ENCODE measurements around the gene PATL2.
A peak's percentile ranks its signal among the peaks of the same experiment; 100 is the strongest.

The PATL2 gene

GRCh38 chr15:44666210-44667038 lies 44.7 kb downstream of the PATL2 start:
- Histone ChIP-seq H3K36me3 (replicated peaks) (no peaks in the 10 kb centered on the region), H3K27me3 (replicated peaks) (no peaks in the 10 kb centered on the region), H3K27ac (no peak overlapping the region), H3K4me3 (ENCODE audit: low read depth, low read length) (no peak overlapping the region)
- TF ChIP-seq, protein P1, sequence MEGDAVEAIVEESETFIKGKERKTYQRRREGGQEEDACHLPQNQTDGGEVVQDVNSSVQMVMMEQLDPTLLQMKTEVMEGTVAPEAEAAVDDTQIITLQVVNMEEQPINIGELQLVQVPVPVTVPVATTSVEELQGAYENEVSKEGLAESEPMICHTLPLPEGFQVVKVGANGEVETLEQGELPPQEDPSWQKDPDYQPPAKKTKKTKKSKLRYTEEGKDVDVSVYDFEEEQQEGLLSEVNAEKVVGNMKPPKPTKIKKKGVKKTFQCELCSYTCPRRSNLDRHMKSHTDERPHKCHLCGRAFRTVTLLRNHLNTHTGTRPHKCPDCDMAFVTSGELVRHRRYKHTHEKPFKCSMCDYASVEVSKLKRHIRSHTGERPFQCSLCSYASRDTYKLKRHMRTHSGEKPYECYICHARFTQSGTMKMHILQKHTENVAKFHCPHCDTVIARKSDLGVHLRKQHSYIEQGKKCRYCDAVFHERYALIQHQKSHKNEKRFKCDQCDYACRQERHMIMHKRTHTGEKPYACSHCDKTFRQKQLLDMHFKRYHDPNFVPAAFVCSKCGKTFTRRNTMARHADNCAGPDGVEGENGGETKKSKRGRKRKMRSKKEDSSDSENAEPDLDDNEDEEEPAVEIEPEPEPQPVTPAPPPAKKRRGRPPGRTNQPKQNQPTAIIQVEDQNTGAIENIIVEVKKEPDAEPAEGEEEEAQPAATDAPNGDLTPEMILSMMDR (IDR thresholded peaks at IDR 0.05; ENCODE audit: low read depth, low read length, missing control alignments), result no peak
- in situ Hi-C loops (cut with HindIII; ENCODE audit: low pct_ligation_motif_present, low sequenced_read_pairs), result no loop called here
- no peak for DNase-seq

- in situ Hi-C loops (cut with HindIII; ENCODE audit: low pct_ligation_motif_present, low sequenced_read_pairs), result no loop called here
- Histone ChIP-seq H3K27me3 (replicated peaks) (no peaks in the 10 kb centered on the region), H3K4me3 (ENCODE audit: low read depth, low read length) (peak within 1 kb of the TSS; percentile 91), H3K36me3 (replicated peaks) (peaks cover 7% of the 10 kb centered on the region), H3K27ac (peak within 1 kb of the TSS; percentile 88)
- DNase-seq, result peak; percentile 98
- TF ChIP-seq, protein P1 (IDR thresholded peaks at IDR 0.05; ENCODE audit: low read depth, low read length, missing control alignments), result peak; percentile 94
Measured at GRCh38 chr15:44663410-44664308, 47.5 kb downstream of the PATL2 start, which contains the start of gene SPG11. TSS of gene SPG11 (minus strand) at chr15:44663662. CDS start at chr15:44663647, 15 bp downstream.

- TF ChIP-seq, protein P1 (IDR thresholded peaks at IDR 0.05; ENCODE audit: low read depth, low read length, missing control alignments), result no peak
- H3K27ac ChIP-seq, result peak overlapping the region; percentile 88
- in situ Hi-C loops (cut with HindIII; ENCODE audit: low pct_ligation_motif_present, low sequenced_read_pairs), result no loop called here
- peaks cover 8% of the 10 kb centered on the region for H3K36me3 ChIP-seq (replicated peaks)
- H3K27me3 ChIP-seq (replicated peaks), result no peaks in the 10 kb centered on the region
- H3K4me3 ChIP-seq (ENCODE audit: low read depth, low read length), result peak overlapping the region; percentile 91
- peak; percentile 31 for DNase-seq
Measured at GRCh38 chr15:44662478-44663409, 48.4 kb downstream of the PATL2 start.

GRCh38 chr15:44661576-44661975 lies 49.5 kb downstream of the PATL2 start:
- Histone ChIP-seq H3K27me3 (replicated peaks) (no peaks in the 10 kb centered on the region), H3K27ac (no peak overlapping the region), H3K4me3 (ENCODE audit: low read depth, low read length) (no peak overlapping the region), H3K36me3 (replicated peaks) (peaks cover 9% of the 10 kb centered on the region)
- in situ Hi-C loops (cut with HindIII; ENCODE audit: low pct_ligation_motif_present, low sequenced_read_pairs), result no loop called here
- TF ChIP-seq, protein P1 (IDR thresholded peaks at IDR 0.05; ENCODE audit: low read depth, low read length, missing control alignments), result no peak
- DNase-seq, result no peak

DNA sequence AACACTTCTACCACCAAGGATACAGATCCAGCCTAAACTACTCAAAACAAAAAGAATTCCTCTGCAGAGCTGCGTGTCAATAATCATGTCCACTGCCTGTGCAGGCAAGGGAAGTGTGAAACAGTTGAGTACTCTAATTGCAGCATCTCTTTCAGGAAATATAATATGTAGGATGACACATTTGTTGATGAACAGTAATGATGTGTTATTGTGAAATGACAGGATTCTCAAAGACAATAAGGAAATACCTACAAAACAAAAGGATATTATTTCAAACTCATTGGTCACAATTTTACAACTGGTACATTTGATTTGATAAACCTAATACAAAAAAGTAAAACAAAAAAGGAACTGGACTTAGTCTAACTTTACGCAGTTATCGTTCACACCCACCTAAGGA lies 52.1 kb downstream of the PATL2 start:
- no peak overlapping the region for H3K27ac ChIP-seq
- DNase-seq, result no peak
- in situ Hi-C loops (cut with HindIII; ENCODE audit: low pct_ligation_motif_present, low sequenced_read_pairs), result no loop called here
- no peaks in the 10 kb centered on the region for H3K27me3 ChIP-seq (replicated peaks)
- no peak overlapping the region for H3K4me3 ChIP-seq (ENCODE audit: low read depth, low read length)
- peaks cover 10% of the 10 kb centered on the region for H3K36me3 ChIP-seq (replicated peaks)
- TF ChIP-seq, protein P1 (IDR thresholded peaks at IDR 0.05; ENCODE audit: low read depth, low read length, missing control alignments), result no peak
